Neuronal stem cell (in vitro differentiated cells): ENCODE results near the gene OR52L1. TPM values are rescaled to one million over a fixed set of nuclear protein-coding genes. Genes with fewer than 3 reads are reported as not detected.

Experiments
- DNase-seq: peaks from one replicate; pipeline ENCODE4 v3.0.0-alpha.2; 2013; ENCODE audit warnings: low spot score
- H2AFZ ChIP-seq: one replicate; pipeline ENCODE4 v1.6.1; 2013; ENCODE audit warnings: mild to moderate bottlenecking, low read length, inconsistent platforms
- H2AK5ac ChIP-seq: 2 replicates; pipeline ENCODE4 v1.6.1; 2013; ENCODE audit warnings: low read depth, mild to moderate bottlenecking, inconsistent platforms, low read length, moderate library complexity, mixed read lengths
- H2BK120ac ChIP-seq: 2 replicates; pipeline ENCODE4 v1.6.1; 2013; ENCODE audit warnings: low read depth, mild to moderate bottlenecking, inconsistent platforms, low read length, moderate library complexity, mixed read lengths
- H2BK12ac ChIP-seq: one replicate; pipeline ENCODE4 v1.6.1; 2013; ENCODE audit warnings: low read length, inconsistent platforms
- H2BK15ac ChIP-seq: 2 replicates; pipeline ENCODE4 v1.6.1; 2013; ENCODE audit warnings: mild to moderate bottlenecking, low read length, inconsistent platforms, mixed read lengths
- H2BK5ac ChIP-seq: one replicate; pipeline ENCODE4 v1.6.1; 2013; ENCODE audit warnings: inconsistent platforms, mild to moderate bottlenecking, low read length, moderate library complexity
- H3K14ac ChIP-seq: one replicate; pipeline ENCODE4 v1.6.1; 2013; ENCODE audit warnings: low read length, inconsistent platforms
- H3K18ac ChIP-seq: 2 replicates; pipeline ENCODE4 v1.6.1; 2013; ENCODE audit warnings: low read length, inconsistent platforms
- H3K23ac ChIP-seq: 2 replicates; pipeline ENCODE4 v1.6.1; 2013; ENCODE audit warnings: low read depth, mild to moderate bottlenecking, mixed read lengths, low read length, inconsistent platforms; ENCODE audit not compliant: poor library complexity
- H3K27ac ChIP-seq: replicated peaks from 3 replicates; pipeline ENCODE4 v1.5.1; 2013; ENCODE audit warnings: low read length, inconsistent platforms
- H3K27me3 ChIP-seq, 3 experiments: 2 replicates each; pipeline ENCODE4 v1.6.1; 2013; ENCODE audit warnings: low read length in 3 of 3, mild to moderate bottlenecking in 2 of 3, inconsistent platforms in 1 of 3, low read depth in 1 of 3, mixed read lengths in 1 of 3, moderate library complexity in 1 of 3; ENCODE audit not compliant: control insufficient read depth in 3 of 3, insufficient read depth in 3 of 3
- H3K36me3 ChIP-seq, 2 donors: replicated peaks in 1 of 2; 2 replicates each; pipeline ENCODE4 v1.6.1; 2013; ENCODE audit warnings: low read length in 2 of 2; ENCODE audit not compliant: control insufficient read depth in 2 of 2, insufficient read depth in 2 of 2
- H3K4ac ChIP-seq: 2 replicates; pipeline ENCODE4 v1.6.1; 2013; ENCODE audit warnings: inconsistent platforms, mild to moderate bottlenecking, low read length, moderate library complexity
- H3K4me1 ChIP-seq, 2 donors: 1 replicate in 1 of 2; 2 replicates in 1 of 2; pipeline ENCODE4 v1.6.1; 2013; ENCODE audit warnings: low read length in 2 of 2, low read depth in 1 of 2; ENCODE audit not compliant: control insufficient read depth in 2 of 2, insufficient read depth in 1 of 2
- H3K4me2 ChIP-seq: one replicate; pipeline ENCODE4 v1.6.1; 2013; ENCODE audit warnings: mild to moderate bottlenecking, low read length, inconsistent platforms; ENCODE audit not compliant: insufficient read depth, poor library complexity, severe bottlenecking
- H3K4me3 ChIP-seq, 2 donors: 2 replicates each; pipeline ENCODE4 v1.5.1; 2013; ENCODE audit warnings: low read length in 2 of 2, mild to moderate bottlenecking in 2 of 2, inconsistent platforms in 1 of 2, moderate library complexity in 1 of 2
- H3K79me1 ChIP-seq: one replicate; pipeline ENCODE4 v1.6.1; 2013; ENCODE audit warnings: low read depth, mild to moderate bottlenecking, inconsistent platforms, low read length, moderate library complexity
- H3K9ac ChIP-seq: one replicate; pipeline ENCODE4 v1.6.1; 2013; ENCODE audit warnings: mild to moderate bottlenecking, low read depth, low read length, inconsistent platforms; ENCODE audit not compliant: poor library complexity
- H3K9me3 ChIP-seq, 2 donors: replicated peaks in 1 of 2; 2 replicates each; pipeline versions ENCODE3 to v1.6.1; 2013; ENCODE audit warnings: low read length in 2 of 2, mild to moderate bottlenecking in 2 of 2, inconsistent platforms in 1 of 2, low read depth in 1 of 2, mixed read lengths in 1 of 2, moderate library complexity in 1 of 2; ENCODE audit not compliant: control insufficient read depth in 2 of 2, insufficient read depth in 1 of 2
- H4K8ac ChIP-seq: one replicate; pipeline ENCODE4 v1.6.1; 2013; ENCODE audit warnings: low read depth, mild to moderate bottlenecking, inconsistent platforms, low read length, moderate library complexity
- H4K91ac ChIP-seq: one replicate; pipeline ENCODE4 v1.6.1; 2013; ENCODE audit warnings: low read length, low read depth, mild to moderate bottlenecking, inconsistent platforms; ENCODE audit not compliant: poor library complexity
- WGBS, 2 donors: extraction: QIAGEN DNeasy Blood & Tissue Kit; methylation state at CpG; one replicate each; pipeline ENCODE4 v1.1.7; 2013; ENCODE audit warnings: missing lambda C conversion rate in 2 of 2, mixed read lengths in 1 of 2; ENCODE audit not compliant: insufficient read length in 2 of 2, insufficient replicate concordance in 1 of 2; ENCODE audit errors: extremely low coverage in 2 of 2; 5-methylcytosine and 5-hydroxymethylcytosine counted together
- small RNA-seq: library from polyadenylated mRNA; stranded (forward); fragments of <200 nt; extraction: miRNeasy Mini kit (QIAGEN cat#:217004); gene quantifications from one replicate; pipeline ENCODE3, GENCODE V24; 2013; ENCODE audit not compliant: insufficient read depth

OR52L1 gene

DNA sequence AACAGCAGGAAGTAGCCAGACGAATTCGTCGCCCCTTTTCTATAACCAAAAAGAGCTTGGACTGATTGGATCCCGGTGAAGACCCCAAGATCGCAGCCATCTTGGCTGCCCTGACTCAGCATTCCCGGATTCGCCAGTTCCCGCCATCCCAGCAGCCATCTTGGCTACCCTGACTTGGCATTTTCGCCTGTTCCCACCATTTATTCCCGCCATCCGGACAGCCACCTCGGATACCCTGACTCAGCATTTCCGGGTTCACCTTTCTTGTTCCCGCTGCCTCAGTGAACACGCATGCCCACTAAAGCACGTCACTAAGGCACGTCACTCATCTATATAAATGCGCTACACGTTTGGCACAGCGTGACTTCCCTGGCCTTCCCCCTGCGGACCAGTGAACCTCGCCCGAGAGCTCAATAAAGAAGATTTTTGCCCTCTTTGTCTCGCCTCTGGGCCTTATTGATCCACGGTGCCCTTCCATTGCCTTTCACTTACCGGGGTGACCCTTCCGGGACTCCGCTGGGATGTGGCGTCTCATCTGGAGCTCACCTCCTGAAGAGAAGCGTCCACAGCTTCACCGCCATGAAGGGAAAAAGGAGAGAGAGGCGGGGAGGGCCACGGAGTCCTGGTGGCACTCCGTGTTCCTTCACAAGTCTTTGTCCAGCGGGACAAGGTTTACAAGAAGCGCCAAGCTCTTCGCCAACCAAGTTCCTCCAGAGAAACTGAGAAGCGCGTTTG is 48.8 kb downstream of the OR52L1 start:
- H3K36me3 ChIP-seq: no peaks in the 10 kb centered on the region
- H3K9ac ChIP-seq: no peak overlapping the region
- H2AK5ac ChIP-seq: no peak overlapping the region
- H3K4me3 ChIP-seq: no peak overlapping the region
- H3K9me3 ChIP-seq: no peaks in the 10 kb centered on the region
- no peak overlapping the region for H2BK12ac ChIP-seq
- no peak overlapping the region for H2BK5ac ChIP-seq
- no peak overlapping the region for H2AFZ ChIP-seq
- no peak overlapping the region for H3K4ac ChIP-seq
- no peak overlapping the region for H2BK15ac ChIP-seq
- no peak overlapping the region for H3K23ac ChIP-seq
- H3K4me1 ChIP-seq: no peaks in the 10 kb centered on the region
- no peaks in the 10 kb centered on the region for H3K27me3 ChIP-seq
- H3K79me1 ChIP-seq: no peaks in the 10 kb centered on the region
- no peak overlapping the region for H3K27ac ChIP-seq
- WGBS, 2 donors: no CpG with 5 or more reads among the region's 39 CpGs
- H3K14ac ChIP-seq: no peak overlapping the region
- no peak overlapping the region for H2BK120ac ChIP-seq
- no peak overlapping the region for H4K8ac ChIP-seq
- no peak for DNase-seq
- H3K18ac ChIP-seq: no peak overlapping the region
- no peak overlapping the region for H3K4me2 ChIP-seq
- no peak overlapping the region for H4K91ac ChIP-seq

Small RNA genes within 50 kb of the gene (small RNA-seq; reads per million reads assigned to genes)
- gene RNA5SP329: not detected
